ENCODE data around the gene SPDEF. TPM values are rescaled to one million over a fixed set of nuclear protein-coding genes. Genes with fewer than 3 reads are reported as not detected.

Gene SPDEF
- total RNA-seq, 1 donor from 2014 or later: 0.44 TPM

DNA sequence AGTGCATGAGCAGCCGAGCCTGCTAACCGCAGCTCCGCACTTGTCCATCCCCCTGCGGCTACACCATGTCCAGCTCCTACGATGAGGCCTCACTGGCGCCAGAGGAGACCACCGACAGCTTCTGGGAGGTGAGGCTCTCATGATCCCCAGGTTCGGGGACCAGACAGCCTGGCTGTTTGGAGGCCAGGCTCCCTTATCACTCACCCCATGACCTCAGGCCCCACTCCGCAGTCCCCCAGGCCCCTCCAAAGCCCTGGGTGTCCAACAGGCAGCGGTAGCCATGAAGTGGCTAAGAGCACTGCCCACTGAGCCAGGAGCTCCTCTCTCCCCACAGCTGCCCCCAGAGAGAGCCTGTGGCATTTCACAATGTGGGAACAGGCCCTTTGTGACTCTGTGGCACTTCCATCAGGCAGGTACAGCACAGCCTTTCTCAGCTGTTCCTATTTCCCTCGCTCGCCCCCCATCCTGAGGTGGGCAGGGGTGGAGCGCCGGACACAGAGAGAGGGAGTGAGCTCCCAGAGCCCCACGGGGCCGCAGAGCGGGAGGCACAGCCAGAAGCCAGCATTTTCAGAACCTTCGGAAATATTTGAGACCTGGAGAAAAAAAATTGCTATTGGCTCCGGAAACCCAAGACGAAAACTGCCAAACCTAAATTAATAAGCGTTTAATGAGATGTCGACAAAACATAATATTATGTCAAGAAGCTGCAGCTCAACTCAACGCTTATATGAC, 29.7 kb downstream of the SPDEF start:
- ATAC-seq: no peak

DNA sequence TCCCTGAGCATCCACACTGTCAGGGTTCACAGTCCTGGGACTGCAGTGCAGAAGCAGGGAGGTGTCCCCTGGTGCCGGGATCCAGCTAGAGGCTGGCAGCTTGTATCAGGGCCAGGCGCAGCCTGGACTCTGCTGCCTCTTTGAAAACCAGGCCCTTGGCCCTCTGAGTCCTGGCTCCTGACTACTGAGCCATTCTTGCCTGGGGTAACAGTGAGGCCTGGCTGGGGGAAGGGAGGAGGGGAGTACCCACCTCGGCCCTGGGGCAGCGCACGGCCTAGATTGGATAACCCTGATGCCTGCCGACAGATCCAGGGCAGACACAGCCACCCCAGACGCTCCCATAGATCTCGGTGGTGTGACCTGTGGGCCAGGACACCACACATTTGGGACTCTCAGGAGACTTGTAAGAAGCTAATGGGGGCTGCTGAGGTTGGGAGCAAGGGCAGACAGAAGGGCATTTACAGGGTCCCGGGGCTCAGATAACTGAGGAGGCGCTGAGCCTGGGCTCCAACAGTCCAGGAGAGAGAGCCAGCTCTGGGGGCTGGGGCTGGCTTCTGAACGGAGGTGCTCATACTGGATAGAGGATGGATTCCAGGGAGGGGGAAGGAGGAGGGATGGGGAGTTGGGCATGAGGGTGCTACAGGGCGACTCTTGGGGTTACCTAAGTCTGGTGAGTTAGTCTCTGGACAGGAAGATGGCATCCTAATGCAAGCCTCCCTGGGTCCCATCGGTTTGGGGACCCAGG, 30.5 kb downstream of the SPDEF start:
- no peak for ATAC-seq

DNA sequence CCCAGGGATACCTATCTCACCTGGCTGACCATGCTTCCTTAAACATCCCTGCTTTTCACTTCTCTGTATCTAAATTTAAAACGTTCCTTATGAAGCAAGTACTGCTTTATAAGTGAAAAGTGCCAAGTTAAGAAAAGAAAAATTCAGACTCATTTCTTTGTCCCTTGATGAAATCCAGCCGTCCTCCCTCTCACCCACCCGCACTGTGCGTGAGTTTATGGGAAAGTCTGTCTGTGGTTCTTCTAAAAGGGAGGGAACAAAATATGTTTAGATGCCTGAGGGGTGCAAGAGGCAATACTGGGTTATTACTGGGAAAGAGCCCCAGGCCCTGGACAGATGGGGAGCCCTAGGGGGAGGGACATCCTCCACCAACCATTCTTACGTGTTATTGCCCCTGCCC, 31.2 kb downstream of the SPDEF start:
- ATAC-seq: no peak

DNA sequence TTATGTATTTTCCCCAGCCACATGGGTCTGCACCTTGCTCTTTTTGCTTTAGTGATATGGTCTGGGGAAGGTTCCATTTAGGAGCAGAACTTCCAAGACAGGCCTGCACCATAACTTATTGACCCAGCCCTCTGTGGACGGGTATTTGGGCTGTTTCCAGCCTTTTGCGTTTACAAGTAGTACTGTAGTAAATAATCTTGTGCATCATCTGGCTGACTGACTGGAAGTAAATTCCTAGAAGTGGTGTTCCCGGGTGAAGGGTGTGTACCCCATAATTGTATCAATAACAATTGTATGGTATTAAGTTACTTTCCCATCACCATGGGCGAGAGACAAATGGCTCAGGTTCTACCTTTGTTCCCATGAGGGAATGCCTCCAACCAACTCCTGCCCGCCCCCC, 31.6 kb downstream of the SPDEF start:
- ATAC-seq: no peak

DNA sequence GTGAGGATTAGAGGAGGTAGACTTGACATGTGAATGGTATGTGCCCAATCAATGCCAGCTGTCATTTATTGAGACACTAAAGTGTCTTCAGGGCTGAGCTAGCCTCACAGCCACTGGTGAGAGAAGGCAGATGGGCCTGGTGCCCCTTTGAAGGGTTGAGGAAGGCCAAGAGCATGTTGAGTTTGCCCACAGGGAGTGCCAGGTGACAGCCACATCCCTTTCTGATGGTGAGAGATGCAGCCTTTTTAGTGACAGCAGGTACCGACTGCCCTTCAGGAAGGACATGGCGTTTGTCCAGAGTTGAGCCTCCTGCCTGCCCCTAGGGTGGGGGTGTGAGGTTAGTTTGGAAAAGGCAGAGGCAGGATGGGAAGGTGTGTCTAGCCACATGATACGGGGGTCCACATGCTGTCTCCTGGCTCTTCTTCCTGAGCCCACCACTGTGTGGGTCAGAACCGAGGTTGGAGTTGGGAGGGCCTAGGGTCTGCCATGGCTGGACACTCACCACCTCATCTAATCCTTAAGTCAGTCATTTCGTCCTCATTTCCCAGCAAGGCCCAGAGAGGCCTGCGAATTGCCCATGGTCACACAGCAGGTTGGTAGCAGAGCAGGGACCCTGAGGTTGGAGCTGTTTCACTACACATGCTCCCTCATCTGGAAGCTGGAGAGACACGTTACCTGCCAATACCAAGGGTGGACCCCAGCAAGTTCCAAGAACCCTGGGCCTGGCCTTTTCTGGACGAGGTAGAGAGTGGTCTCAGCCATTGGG, 32.5 kb downstream of the SPDEF start:
- ATAC-seq: no peak

DNA sequence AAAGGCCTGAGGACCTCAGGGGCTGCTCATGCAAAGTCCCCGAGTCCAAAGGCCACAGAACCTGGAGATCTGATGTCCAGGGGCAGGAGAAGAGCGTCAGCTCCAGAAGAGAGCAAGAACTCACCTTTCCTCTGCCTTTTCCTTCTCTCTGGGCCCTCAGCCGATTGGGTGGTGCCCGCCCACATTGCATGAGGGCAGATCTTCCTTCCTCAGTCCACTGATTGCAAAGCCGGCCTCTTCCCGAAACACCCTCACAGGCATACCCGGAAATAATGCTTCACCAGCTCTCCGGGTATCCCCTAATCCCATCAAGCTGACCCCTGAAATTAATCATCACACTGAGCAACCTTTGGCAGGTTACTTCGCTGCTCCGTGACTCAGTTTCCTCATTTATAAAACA, 33.4 kb downstream of the SPDEF start:
- no peak for ATAC-seq

DNA sequence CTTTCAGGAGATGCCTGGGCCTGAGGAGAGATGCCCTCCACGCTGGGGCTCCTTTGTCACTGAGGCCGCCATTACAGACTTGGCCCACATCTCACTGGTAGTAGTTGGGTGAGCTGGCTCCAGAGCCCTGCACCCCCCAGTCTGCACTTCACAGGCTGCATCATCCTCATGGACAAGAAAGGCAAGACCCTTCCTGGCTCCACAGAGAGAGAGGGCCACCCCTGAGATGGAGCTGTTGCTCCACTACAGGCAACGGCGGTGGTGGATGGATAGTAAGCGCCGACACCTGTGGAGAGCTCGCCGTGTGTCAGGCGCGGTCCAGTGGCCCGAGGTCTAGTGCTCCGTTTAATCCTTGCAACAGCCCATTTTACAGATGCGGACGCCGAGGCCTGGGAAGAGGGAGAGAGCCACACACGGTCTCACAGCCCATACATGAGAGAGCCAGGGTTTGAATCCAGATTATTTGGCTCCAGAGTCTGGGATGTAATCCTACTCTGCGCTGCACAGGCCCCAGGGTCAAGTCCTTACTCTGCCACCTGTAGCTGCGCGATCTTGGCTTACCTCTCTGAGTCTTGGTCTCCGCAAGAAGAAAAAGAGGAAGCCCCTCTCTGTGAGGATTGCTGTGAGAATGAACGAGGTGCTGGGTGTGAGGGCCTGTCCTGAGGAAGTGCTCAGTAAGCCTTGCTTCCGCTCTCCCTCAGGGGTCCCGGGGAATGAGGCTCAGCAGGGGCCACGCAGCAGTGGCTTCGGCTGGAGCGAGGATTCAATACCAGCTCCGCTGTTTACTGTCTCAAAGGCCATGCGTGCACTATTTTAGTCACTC, 34.5 kb downstream of the SPDEF start:
- ATAC-seq: no peak

DNA sequence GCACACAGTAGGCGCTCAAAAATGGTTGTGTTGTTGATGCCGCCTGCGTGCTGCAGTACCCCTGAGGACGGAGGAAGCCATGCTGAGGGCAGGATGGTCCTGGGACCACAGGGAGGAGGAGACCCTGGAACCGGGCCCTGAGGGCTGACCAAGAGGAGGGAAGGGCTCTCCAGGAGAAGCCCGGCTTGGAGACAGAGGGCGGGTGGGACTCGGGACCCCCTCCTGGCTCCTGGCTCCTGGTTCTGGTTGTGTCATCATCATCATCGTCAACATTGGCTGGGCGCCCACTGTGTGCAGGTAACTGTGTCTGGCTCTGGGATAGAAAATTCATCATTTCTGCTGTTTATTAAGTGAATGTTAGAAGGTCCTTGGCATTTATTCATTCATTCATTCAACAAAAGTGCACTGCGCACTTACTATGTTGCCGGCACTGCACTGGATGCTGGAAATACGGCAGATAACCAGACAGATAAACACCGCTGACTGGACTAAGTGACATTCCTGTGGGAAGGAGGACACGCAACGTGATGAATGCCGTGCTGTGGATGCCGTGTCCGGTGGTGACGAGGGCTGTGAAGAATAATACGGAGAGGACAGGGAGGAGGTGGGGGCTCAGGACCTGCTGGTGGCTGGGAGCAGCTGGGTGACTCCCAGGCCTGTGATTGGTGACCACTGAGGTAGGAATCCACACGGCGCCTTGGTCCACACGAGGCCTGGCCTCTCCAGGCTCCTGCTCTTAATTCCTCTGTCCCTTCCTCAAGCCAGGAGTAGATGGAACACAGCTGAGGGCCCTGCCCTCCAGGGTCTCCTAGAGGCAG, 35.3 kb downstream of the SPDEF start:
- no peak for ATAC-seq

DNA sequence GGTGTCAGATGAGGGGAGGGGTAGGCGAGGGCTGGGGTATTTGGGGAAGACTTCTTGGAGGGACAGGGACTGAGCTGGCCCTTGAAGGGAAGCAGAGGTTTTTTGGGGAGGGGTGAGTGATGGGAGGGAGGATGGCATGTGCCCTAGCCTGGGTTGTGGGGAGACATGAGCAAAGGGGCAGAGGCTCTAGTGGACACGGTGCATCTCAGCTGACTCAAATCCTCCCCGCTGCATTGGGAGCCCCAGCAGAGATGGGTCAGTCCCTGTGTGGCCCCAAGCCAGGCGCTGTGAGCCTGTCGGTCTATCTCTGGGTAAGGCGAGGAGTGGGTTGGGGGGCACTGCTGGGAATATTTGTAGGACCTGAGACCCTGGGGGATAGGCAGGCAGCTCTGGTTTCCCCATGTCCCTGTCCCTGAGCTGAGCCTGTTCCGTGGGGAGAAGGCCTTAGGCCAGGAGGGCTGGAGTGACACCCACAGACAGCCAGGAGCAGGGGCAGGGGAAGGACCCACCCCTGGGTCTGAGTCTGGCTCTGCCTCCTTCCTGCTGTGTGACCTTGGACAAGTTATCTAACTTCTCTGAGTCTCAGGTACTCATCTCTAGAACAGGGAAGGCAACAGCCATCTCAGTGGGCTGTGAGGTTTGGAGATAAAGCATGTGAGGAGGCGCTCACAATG, 36.0 kb downstream of the SPDEF start:
- no peak for ATAC-seq

DNA sequence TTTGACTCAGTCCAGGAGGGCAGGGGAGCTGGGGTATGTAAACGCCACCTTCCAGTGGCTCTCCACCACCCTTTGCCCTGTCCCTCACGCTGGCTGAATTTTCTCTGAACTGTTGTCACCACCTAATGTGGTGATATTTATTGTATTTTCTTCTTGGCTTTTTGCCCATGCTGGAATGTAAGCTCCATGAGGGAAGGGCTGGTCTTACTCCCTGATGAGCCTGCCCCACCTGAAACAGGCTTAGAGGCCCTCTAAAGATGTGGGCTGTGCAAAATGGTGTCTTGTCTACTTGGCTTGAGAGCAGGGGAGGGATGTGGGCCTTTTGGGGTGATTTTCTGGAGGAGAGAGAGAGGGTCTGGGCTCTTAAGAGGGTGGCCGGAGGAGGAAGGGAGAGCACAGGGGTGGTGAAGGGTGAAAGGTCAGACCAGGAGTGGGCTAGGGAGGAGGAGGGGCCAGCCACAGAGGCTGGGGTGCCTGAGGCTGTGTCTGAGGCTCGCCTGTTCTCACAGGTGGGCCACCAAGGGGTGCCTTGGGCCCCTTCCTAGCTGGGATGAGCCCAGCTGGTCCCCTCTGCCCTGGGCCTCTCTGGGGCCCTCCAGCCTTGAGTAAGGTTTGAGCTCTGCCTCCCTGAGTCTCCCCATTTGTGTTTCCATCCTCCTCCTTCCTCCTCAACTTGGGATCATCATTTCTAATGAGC, 37.3 kb downstream of the SPDEF start:
- no peak for ATAC-seq

DNA sequence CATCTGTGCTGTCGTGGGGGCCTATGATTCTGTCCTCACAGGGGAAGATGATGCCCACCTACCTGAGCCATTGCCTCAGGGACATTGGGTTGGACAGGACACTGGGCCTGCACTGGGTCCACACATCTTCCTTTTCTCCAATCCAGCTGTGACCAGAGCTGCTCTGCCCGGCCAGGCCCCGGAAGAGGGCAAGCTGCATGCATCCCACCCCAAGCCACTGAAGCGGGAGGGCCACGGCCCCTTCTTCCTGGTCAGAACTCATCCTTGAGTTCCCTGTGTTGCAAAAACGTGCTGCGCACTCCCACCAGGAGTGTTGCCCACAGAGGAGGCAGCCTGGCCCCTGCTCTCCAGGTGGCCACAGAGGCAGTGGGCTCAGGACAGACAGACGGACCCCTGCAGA, 38.2 kb downstream of the SPDEF start:
- no peak for ATAC-seq

DNA sequence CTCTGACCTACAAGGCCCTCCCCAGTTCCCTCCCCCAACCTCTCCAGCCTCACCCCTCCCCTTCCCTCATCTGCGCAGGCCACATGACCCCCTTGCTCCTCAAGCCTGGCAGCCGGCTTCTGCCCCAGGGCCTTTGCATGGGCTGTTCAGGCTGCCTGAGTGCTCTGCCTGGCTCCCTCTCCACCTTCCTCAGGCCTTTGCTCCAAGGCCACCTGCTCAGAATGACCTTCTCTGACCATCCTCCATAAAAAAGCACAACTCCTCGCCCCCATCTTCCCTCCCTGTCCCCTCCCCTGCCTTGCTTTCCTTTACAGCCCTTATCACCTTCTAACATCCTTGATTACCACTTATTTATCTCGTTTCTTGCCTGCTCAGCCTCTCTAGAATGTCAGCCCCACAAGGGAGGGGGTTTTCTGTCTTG, 38.7 kb downstream of the SPDEF start:
- ATAC-seq: no peak

DNA sequence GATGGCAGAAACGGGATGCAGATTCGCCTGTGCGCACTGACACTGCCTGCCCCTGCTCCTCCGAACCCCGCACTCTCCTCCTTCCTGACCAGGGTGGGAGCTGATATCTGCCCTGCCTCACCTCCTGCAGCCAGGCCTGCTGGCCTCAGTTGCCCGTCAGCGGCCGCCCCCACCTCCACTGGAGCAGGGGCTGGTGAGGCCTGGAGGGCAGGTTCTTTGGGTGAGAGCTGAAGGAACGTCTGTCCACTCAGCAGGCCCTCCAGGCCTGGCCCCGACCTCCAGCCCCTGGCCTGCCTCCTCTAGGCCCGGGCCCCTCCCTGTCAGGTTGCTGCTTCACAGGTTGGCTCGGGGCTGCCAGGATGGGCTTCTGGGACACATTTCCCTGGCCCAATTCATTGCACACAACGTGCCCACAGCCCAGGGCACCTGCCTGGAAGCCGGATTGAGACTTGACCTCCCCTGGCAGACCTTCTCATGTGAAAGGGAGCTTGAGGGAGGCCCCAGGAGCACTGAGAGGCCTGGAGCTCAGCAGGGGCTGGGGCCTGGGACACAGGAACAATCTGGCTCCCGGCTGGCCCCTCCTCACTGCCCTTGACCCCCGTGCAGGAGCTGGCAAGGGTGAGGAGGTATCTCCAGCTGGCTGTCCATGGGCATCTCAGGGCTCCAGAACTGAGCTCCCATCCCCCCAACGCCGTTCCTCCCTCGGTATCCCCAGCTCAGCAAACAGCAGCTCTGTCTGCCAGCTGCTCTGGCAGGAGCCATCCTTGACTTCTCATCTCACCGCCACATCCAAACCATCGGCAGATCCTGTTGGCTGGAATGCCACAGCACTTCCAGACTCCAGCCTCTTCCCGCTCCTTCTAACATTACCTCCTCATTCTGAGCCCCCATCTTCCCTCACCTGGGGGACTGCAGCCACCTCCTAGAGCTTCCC, 39.5 kb downstream of the SPDEF start:
- ATAC-seq: no peak

DNA sequence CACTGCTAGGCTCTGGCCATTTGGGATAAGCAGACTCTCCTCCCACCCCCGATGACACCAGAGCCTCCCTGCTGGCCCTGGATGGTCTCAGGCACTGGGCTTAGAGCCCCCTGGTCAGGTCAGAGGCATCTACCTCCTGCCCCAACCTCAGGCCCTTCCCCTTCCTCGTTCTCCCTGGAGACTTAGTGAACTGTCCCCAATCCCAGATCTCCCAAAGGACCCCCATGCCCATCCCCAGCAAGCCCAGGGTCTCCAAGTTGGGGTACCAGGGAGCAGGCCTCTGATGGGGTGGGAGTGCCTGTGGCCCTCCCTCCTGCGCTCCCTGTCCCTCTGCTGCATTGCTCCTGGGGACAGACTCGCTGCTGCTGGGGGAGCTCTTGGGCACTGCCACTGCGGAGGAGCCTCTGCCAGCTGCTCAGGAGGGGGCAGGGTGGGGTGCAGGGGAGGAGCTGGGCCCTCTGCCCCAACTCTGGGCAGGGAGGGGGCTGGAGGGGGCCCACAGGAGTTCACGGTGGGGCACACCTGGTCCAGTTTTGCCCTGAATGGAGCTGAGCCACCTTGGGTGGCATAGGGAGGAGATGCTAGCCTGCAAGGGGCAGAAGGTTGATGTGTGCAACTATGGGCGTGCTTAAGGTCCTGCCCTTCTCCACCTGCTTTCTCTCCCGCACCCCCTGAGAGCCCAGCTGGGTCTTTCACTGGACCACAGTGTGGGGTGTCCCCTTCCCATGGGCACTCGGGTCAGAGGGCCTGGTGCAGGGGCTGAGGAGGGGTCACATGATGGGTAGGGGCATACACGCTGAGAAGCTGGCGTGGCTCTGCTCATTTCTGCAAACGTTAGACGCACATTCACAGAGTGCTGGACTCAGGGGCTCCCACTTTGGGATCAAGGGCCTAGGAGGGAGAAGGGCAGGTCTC, 40.4 kb downstream of the SPDEF start:
- ATAC-seq: no peak

DNA sequence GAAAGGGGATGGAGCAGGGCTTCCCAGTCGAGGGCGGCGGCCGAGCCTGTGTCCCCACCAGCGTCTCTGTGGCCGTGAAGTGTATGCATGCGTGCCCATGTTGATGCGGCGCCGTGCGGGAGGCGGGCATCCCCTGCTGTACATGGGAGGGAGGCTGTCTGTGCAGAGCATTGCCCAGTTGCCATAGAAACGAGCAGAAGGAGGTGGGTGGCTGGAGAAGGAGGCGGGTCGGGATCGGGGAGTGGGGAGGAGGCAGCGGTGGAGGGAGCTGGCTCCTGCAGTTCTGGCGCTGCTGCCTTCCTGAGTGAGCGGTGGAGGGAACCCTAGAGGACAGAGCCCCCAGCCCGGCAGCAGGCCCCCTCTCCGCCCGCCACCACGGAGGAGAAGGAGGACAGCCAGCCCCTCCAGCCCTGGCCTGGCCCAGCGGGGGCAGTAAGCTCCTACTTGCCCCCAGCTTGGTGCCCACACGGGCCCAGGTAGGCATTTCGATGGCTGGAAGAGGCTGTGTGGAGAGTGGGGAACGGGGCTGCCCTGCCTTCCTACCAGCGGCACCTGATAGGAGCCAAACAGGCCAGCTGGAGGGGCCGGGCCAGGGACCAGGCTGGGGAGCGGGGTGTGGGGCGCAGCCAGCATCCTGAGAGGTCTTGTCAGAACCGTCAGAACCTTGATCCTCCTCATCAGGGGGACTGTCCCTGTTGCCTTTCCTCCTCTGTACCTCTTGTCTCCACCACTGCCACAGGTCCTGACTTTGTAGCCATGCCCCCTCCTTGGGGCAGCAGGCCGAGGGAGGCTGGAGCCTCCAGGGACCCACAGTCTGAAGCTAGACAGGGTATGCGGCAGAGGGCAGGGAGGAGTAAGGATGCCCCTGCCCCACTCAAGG, 41.3 kb downstream of the SPDEF start:
- no peak for ATAC-seq

DNA sequence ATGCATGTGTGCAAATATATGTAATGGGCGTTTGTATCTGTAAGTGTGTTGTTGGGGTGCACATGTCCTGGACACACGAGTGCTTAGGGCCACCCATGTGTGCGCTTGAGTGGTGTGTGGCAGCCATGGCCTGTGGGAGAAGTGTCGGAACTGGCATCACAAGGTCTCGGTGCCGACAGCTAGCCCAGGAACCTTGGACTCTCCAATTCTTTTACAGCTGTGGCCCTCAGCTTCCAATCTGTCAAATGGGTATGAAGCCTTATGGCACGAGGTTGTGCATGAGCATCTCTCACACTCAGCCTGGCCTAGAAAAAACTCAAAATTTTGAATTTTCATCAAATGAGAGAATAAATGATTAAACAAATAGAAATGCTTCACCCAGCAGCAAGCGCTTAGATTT, 42.0 kb downstream of the SPDEF start:
- ATAC-seq: no peak

DNA sequence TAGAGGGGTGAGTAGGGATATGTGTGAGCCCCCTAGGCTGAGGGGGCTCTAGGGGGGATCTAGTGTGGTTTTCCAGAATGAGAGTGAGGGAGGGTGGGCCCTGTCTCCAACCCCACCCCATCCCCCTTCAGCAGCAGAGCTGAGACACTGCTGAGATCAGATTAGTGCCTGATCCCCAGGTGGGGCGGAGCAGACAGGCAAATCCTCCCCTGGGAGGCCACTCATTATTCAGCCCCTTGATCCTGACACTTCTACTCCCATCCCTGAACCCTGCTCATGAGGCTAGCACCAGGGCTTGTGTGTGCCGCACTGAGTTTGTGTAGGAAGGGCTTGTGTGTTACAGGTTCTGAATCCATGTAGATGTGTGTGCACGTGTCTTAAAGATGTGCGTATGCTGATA, 42.5 kb downstream of the SPDEF start:
- no peak for ATAC-seq
